GM19099 (cell line): Measurements from ENCODE around the gene DIP2C.

Source experiments
- POLR2A ChIP-seq: IDR thresholded peaks from 3 replicates; pipeline ENCODE4 v1.6.1; 2011; ENCODE audit warnings: low read depth; ENCODE audit not compliant: insufficient read length; ENCODE audit errors: extremely low read depth

Gene DIP2C

DNA sequence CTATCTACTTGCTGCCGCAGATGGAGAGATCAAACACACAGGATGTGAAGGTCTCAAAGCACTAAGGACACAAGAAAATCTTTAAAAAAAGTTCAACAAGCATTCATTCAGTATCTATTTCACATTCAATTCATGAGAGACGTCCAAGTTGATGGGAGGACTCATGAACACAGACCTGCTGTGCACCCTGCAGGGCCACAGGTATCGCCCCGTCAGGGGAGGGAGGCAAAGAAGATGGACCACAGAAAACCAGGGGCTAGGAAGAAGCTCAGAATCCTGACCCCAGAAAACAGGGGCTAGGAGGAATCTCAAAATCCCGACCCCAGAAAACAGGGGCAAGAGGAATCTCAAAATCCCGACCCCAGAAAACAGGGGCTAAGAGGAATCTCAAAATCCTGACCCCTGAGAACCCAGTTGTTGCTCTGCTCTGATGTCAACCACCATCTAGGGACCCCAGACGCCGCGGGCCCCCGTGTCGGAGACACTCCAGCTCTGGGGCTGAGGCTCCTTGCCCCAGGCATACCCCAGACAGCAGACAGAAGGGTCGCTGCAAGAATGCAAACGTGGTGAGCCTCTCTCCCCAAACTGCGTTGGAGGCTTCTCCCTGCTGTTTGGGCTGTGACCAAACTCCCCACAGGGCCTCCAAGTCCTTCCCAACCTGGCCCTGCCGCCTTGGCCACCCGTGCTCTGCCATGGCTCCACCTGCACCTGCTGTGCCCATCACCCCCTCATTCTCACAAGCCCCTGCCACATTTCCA lies 197.6 kb downstream of the DIP2C start:
- no peak for TF ChIP-seq POLR2A

DNA sequence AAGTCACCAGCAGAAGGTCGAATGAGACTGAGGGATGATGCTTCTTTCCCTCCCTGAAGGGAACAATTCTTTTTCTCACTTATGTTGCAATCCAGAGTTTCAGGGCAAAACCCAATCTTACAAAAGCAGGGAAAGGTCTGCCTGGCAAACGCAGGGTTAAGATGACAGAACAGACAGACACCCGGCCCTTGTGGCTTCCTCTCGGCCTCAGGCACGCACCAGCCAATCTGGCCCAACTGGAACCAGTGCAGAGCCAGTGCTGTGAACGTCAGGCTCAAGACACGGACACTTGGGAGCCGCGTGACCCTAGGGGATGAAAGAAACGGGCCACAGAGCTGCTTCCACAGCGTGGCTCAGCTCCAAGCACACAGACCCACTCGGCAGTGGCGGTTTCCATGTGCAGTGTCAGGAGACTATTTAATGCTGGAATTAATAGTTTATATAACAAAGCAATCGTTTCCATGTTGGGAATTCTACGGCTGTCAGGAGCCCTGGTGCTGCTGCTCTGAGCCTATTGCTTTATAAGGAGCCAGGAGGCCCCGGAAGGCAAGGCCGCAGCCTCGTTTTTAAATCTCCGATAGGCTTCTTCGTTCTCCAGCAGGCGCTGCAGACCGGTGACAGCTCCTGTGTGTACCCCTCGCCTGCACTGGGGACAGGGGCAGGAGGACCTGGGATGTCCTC lies 198.4 kb downstream of the DIP2C start:
- TF ChIP-seq POLR2A, result no peak

- no peak for TF ChIP-seq POLR2A
These were observed 199.2 kb downstream of the DIP2C start for GRCh38 chr10:490256-490655.

DNA sequence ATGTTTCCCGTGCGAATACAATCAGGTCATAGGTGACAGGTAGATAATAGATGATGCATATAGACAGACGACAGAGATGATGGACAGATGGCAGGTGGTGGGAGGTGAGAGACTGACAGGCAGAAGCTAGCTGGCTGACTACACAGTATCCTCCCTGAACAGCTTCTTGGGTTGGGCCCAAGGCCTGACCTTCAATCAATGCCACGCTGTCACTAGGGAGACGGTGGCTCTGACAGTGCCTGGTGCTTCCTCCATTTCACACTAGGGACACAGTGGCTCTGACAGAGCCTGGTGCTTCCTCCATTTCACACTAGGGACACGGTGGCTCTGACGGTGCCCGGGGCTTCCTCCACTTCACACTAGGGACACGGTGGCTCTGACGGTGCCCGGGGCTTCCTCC lies 200.1 kb downstream of the DIP2C start:
- TF ChIP-seq POLR2A, result no peak

GRCh38 chr10:488933-489215 lies 200.6 kb downstream of the DIP2C start:
- no peak for TF ChIP-seq POLR2A

GRCh38 chr10:488081-488932 lies 201.2 kb downstream of the DIP2C start:
- no peak for TF ChIP-seq POLR2A

DNA sequence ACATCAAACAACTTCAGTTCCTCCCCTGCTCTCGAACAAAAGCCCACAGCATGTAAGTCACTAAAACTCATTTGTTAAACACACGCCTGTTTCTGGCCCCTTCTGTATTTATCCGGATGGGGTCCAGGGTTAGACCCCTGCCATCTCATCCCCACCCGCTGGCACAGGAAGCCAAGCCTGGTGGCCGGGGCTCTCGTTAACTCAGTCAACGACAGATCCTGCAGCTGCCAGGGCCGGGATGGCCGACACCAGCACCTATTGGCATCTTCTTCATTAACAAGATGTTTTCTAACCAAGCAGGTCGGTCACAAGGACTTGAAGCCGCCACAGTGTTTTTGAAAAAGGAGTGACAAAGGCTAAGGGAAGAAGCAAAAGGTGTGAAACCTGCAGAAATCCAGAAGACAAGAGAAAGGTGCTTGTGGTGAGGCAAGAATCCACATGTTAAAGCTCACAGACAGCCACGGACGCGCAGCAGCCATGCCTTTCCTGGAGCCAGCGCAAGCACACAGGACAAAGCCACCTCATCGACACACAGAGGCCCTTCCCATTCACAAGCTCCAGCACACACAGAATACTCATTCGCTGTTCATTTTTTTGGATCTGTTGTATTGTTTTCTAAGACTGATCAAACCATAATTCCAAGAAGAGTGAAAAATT lies 202.7 kb downstream of the DIP2C start:
- no peak for TF ChIP-seq POLR2A

- no peak for TF ChIP-seq POLR2A
These were observed 203.3 kb downstream of the DIP2C start for GRCh38 chr10:486206-486605.

DNA sequence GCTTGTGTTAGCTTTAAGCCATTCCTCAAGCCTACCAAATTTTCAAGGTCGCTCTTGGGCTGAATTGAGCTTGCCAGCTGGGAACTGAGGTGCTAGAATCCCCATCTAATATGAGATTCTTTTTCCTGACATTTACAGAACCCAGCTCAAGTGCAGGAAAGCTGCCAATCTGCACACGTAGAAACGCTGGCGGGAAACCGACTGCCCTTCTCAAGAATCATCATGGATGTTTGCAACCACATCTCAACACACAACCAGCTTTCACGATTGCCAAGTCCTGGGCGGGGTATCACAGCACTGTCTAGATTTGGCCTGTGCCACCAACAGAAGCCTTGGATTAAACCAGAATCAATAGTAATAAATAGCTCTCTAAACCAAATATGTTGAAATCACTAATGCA lies 203.7 kb downstream of the DIP2C start:
- no peak for TF ChIP-seq POLR2A

DNA sequence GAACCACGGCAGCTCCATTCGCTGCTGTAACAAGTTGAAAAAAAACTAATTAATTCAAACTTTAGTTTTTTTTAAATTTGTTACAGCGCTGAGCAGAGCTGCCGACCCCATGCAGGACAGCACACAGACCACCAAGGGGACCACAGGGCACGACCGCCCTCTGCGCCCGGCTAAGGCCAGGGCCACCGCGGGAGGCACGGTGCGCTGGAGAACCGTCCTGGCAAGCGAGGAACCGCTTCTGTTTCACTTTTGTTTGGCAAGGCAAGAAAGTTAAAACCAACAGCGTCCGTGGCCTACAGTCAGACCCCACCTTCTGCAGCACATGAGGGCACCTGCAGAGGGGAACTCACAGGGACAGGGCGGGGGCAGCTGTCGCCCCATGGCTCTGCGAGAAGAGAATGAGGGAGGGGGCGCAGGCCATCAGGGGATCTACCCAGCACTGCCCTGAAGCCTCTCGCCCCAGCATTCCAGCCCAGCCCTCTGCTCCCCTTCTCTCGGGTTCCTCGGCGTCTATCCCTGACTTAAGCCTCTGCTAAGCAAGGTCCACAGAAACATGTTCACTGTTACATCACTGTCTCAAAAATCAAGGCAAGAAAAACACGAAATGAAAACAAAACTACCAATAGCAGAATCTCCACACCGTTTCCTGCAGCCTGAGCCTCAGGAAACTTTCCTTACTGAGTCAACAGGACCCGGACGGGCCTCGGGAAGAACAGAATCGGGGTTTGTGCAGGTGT lies 204.4 kb downstream of the DIP2C start:
- TF ChIP-seq POLR2A, result no peak

DNA sequence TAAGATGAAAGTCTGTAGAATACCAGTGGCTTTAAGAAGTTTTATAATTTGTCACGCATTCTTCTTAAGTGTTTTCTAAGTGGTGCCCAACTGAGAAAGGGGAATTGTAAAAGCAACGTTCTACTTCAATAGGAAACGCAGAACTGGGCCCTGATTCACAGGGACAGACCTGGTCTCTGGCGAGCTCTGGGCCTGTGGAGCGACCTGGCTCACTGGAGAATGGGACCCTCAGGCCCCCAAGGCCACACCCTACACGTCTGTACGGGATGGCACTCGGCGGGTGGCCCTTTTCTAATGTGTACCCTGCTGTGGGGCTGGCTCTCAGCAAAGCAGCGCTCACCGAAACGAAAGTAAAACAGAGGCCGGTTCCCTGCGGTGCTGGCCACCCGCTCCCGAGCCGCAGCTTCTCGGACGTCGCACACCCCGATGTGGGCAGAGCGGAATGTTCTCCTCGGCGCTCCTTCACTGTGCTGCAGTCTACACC lies 205.0 kb downstream of the DIP2C start:
- no peak for TF ChIP-seq POLR2A

GRCh38 chr10:483261-483660 lies 206.2 kb downstream of the DIP2C start:
- no peak for TF ChIP-seq POLR2A

DNA sequence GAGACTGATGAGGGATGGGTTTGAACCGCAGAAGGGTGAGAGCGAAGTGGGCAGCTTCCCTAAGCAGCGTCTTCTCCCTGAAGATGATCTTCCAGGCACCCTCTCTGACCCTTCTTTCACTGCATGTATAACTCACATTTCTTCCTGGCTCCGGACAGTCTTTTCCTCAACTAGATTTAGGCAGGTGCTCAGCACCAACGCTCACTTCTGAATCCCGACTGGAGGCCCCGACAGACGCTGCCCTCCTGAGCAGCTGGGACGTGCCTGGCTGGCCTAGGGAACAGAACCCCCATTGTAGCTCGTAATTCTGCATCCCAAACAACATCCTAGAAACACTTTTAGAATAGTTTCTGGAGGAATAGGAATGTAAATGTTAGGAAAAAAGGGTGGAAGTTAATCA lies 206.6 kb downstream of the DIP2C start:
- TF ChIP-seq POLR2A, result no peak

- TF ChIP-seq POLR2A, result no peak
These were observed 207.4 kb downstream of the DIP2C start for GRCh38 chr10:482051-482501.
